Measurements from ENCODE around the gene C7. TPM values are rescaled to one million over a fixed set of nuclear protein-coding genes. Genes with fewer than 3 reads are reported as not detected.

The C7 gene
- total RNA-seq, 2 donors from 2014 or later = 0.88 to 2.7 TPM

- no peaks in the 10 kb centered on the region for H3K36me3 ChIP-seq (ENCODE audit: control insufficient read depth, insufficient read depth, low read length)
- no peaks in the 10 kb centered on the region for H3K9me3 ChIP-seq (ENCODE audit: control insufficient read depth, low read length)
- DNase-seq = no peak
- no peaks in the 10 kb centered on the region for H3K9me3 Mint-ChIP-seq
- TF ChIP-seq CTCF (conservative IDR thresholded peaks at IDR 0.05) = no peak
- no peak overlapping the region for H3K4me3 ChIP-seq (ENCODE audit: low read length)
- 93 to 100% methylated on average over 3 to 4 of the region's 4 CpGs for WGBS, 2 experiments (ENCODE audit: insufficient coverage in 1 of 2, insufficient read length in 1 of 2)
- H3K4me1 Mint-ChIP-seq = no peaks in the 10 kb centered on the region
- no peak overlapping the region for H3K27ac Mint-ChIP-seq
- no peaks in the 10 kb centered on the region for H3K36me3 Mint-ChIP-seq (ENCODE audit: low read depth)
- no peaks in the 10 kb centered on the region for H3K27me3 ChIP-seq (ENCODE audit: control insufficient read depth, insufficient read depth, low read length, poor library complexity, severe bottlenecking)
- no peak overlapping the region for H3K9ac ChIP-seq (ENCODE audit: extremely low read depth, low read length, poor library complexity, severe bottlenecking)
- no peaks in the 10 kb centered on the region for H3K4me1 ChIP-seq (ENCODE audit: control insufficient read depth, insufficient read depth, low read length)
- H3K27ac ChIP-seq (ENCODE audit: low read depth, low read length) = no peak overlapping the region
- H3K27me3 Mint-ChIP-seq (ENCODE audit: insufficient read depth) = no peaks in the 10 kb centered on the region
- H3K4me3 Mint-ChIP-seq = no peak overlapping the region
These were observed 90.7 kb downstream of the C7 start for GRCh38 chr5:40999966-41000365.

- Mint-ChIP-seq H3K9me3 (peaks cover 1% of the 10 kb centered on the region), H3K4me3 (no peak overlapping the region), H3K27me3 (ENCODE audit: insufficient read depth) (no peaks in the 10 kb centered on the region), H3K27ac (no peak overlapping the region), H3K36me3 (ENCODE audit: low read depth) (no peaks in the 10 kb centered on the region), H3K4me1 (no peaks in the 10 kb centered on the region)
- Histone ChIP-seq H3K36me3 (ENCODE audit: control insufficient read depth, insufficient read depth, low read length) (no peaks in the 10 kb centered on the region), H3K9me3 (ENCODE audit: control insufficient read depth, low read length) (no peaks in the 10 kb centered on the region), H3K4me1 (ENCODE audit: control insufficient read depth, insufficient read depth, low read length) (no peaks in the 10 kb centered on the region), H3K27me3 (ENCODE audit: control insufficient read depth, insufficient read depth, low read length, poor library complexity, severe bottlenecking) (no peaks in the 10 kb centered on the region), H3K27ac (ENCODE audit: low read depth, low read length) (no peak overlapping the region), H3K4me3 (ENCODE audit: low read length) (no peak overlapping the region), H3K9ac (ENCODE audit: extremely low read depth, low read length, poor library complexity, severe bottlenecking) (no peak overlapping the region)
- no peak for DNase-seq
- TF ChIP-seq CTCF (conservative IDR thresholded peaks at IDR 0.05) = no peak
- 82 to 93% methylated on average over 3 of the region's 3 CpGs for WGBS, 2 experiments (ENCODE audit: insufficient coverage in 1 of 2, insufficient read length in 1 of 2)
These were observed 94.5 kb downstream of the C7 start for GRCh38 chr5:41003670-41004376.

GRCh38 chr5:41004931-41005330 lies 95.6 kb downstream of the C7 start:
- Mint-ChIP-seq H3K36me3 (ENCODE audit: low read depth) (no peaks in the 10 kb centered on the region), H3K27ac (no peak overlapping the region), H3K4me1 (no peaks in the 10 kb centered on the region), H3K27me3 (ENCODE audit: insufficient read depth) (no peaks in the 10 kb centered on the region), H3K9me3 (peaks cover 1% of the 10 kb centered on the region), H3K4me3 (no peak overlapping the region)
- Histone ChIP-seq H3K4me3 (ENCODE audit: low read length) (no peak overlapping the region), H3K9me3 (ENCODE audit: control insufficient read depth, low read length) (no peaks in the 10 kb centered on the region), H3K27me3 (ENCODE audit: control insufficient read depth, insufficient read depth, low read length, poor library complexity, severe bottlenecking) (no peaks in the 10 kb centered on the region), H3K36me3 (ENCODE audit: control insufficient read depth, insufficient read depth, low read length) (no peaks in the 10 kb centered on the region), H3K27ac (ENCODE audit: low read depth, low read length) (no peak overlapping the region), H3K9ac (ENCODE audit: extremely low read depth, low read length, poor library complexity, severe bottlenecking) (no peak overlapping the region), H3K4me1 (ENCODE audit: control insufficient read depth, insufficient read depth, low read length) (no peaks in the 10 kb centered on the region)
- no peak for TF ChIP-seq CTCF (conservative IDR thresholded peaks at IDR 0.05)
- WGBS, 2 experiments (ENCODE audit: insufficient coverage in 1 of 2, insufficient read length in 1 of 2) = 93 to 100% methylated on average over 3 to 7 of the region's 7 CpGs
- DNase-seq = no peak
